VCaP (cell line): ENCODE measurements around the gene LYZL4.

Experiments
- H3K27ac ChIP-seq: fragments of 450-650 bp; 2 replicates; pipeline ENCODE4 v1.5.1; 2017
- TF ChIP-seq, protein P1 (sequence below): fragments of 450-650 bp; conservative IDR thresholded peaks from 2 replicates; pipeline ENCODE4 v1.5.1; 2017; ENCODE audit warnings: mild to moderate bottlenecking, moderate library complexity

The LYZL4 gene

DNA sequence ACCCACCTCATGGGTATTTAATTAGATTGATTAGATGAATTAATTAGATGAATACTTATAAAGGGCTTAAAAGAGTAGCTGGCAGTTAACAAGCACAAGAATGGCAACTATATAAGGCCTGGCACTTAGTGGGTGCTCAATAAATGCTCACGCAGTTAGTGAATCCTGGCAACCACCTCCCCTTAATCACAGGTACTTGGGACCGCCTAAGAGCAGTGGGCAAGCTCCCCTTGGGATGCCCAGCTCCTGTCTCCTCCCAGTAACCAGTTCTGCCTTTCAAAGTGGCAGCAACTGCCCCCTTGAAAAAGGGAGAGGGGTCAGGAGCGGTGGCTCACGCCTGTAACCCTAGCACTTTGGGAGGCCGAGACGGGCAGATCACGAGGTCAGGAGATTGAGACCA is 4.6 kb downstream of the LYZL4 start:
- H3K27ac ChIP-seq, result no peak overlapping the region

GRCh38 chr3:42403737-42404136 is 6.7 kb downstream of the LYZL4 start:
- TF ChIP-seq, protein P1, sequence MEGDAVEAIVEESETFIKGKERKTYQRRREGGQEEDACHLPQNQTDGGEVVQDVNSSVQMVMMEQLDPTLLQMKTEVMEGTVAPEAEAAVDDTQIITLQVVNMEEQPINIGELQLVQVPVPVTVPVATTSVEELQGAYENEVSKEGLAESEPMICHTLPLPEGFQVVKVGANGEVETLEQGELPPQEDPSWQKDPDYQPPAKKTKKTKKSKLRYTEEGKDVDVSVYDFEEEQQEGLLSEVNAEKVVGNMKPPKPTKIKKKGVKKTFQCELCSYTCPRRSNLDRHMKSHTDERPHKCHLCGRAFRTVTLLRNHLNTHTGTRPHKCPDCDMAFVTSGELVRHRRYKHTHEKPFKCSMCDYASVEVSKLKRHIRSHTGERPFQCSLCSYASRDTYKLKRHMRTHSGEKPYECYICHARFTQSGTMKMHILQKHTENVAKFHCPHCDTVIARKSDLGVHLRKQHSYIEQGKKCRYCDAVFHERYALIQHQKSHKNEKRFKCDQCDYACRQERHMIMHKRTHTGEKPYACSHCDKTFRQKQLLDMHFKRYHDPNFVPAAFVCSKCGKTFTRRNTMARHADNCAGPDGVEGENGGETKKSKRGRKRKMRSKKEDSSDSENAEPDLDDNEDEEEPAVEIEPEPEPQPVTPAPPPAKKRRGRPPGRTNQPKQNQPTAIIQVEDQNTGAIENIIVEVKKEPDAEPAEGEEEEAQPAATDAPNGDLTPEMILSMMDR, result no peak
- no peak overlapping the region for H3K27ac ChIP-seq

More for the DNA sequence above, 4.6 kb downstream of the LYZL4 start:
- TF ChIP-seq, protein P1, result no peak

DNA sequence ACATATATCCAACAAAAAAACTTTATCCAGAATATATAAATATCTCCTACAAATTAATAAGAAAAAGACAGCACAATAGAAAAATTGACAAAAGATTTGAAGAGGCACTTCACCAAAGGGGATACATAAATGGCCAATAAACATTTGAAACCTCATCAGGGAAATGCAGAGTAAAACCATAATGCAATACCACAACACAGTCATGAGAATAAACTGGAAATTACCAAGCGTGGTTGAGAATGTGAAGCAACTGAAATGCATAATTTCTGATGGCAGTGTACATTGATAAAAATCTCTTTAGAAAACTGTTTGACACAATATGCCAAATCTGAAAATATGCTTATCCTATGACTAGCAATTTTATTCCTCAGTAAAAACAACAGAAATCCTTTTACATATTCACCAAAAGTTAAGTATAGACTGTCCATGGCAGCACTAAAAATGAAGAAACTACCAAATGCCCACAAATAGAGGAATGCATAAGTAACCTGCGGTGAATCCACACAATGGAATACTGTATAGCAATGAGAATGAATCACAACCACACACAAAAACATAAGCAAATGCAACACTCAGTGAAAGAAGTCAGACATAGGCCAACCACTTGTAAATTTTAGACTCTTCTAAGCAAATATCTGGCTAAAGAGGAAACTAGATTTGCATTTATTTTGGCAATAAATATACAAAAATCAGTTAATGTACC is 7.9 kb downstream of the LYZL4 start:
- TF ChIP-seq, protein P1, result no peak
- H3K27ac ChIP-seq, result no peak overlapping the region

DNA sequence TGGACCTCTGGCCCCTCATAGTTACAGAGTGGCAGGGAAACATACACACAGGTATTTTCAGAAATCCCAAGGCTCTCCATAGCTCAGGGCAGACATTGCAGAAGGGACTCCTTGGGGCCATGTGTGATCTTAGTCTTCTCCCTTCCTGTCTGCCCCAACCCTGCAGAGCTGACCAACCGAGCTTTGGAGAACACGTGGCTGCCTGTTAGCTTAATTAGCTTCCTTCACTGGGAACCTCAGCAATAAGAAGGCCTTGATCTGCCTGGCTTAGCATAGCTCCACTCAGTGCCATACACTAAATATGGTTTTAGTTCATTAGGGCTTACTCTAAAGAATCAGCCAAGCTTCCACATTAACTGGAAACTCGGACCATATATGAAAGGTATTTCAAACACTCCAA is 12.3 kb downstream of the LYZL4 start:
- TF ChIP-seq, protein P1, result no peak
- H3K27ac ChIP-seq, result no peak overlapping the region

DNA sequence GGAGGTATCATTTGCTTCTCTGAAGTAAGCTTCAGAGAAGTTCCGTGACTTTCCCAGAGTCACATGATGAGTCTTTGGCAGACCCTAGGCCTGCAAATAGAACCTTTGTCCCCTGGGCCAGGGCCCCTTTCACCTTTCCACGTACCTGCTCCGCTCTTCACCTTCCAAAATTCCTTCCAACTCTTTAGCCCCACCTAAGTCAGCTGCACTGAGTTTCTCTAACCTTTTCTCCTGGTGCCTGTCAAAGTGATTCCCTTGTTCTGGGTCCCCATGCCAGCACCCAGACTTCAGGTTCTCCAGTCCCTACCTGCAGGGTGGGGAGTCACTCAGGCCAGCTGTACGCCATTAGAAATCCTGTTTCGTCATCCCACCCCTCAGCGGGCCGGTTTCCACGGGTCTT is 12.8 kb downstream of the LYZL4 start:
- TF ChIP-seq, protein P1, result no peak
- no peak overlapping the region for H3K27ac ChIP-seq

DNA sequence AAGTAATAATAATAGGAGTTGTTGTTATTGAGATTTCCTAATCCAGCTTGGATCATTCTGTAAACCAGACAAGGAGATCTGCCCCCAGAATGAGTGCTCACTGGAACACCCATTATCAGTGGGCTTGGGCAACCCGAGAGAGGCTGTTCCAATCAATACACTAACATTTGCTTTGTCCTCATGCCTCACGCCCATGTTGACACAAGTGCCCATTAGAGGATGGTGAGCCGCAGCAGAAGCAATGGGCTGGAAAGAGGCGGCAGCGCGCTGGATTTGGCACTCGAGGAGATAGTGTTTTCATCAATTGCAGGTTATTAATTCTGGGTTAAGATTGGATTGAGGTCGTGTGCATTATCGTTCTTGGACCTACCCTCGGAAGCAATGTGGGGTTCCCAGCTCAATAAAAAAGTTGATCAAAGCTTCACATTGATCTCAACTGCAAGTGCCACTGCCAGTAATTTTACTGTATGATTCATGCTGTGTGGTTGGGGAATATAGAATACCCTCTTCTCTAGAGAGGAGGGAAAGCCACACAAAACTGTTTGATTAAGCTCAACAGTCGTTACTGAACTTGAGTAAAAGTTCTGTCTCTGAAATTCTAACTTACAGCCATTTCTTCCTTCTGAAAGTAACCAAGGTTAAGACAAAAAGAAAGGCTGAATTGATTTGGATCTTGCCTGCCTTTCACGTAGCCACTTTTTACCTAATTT is 15.7 kb downstream of the LYZL4 start:
- no peak overlapping the region for H3K27ac ChIP-seq
- TF ChIP-seq, protein P1, result no peak

DNA sequence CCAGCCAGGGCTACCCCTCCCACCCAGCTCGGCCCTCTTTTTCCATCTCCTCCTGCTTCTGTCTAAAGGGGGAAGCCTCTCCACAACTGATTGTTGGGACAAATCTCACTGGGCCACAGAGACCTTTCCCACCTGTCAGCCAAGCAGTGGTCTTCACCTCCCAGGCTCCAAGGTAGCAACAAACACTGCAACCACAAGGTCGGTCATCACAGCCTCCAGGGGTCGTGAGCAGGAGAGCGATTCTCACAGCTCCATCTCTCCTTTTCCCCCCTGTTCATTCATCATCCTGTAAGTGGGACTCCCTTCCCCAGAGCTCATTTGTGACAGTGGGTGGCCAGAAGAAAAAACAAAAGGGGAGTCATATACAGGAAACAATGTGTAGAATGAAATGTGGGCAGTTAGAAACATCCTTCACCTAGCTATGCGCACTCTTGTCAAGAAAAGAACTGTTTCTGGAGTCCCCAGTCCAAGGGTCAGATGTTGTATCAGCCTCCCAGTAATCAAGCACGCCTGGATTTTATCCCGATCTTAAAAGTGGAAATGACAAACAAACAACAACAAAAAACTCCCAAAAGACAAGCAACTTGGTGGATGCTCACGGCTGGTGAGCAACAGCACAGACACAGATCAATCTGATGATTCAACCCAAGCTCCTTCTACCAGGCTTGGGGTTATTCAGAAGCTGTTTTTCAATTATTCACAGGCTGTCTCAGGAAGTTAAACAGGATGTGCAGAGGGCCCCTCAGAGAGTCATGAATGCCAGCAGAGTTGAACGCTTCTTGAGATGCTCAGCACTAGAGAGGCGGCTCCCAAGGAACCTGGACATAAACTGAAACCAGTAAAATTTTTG is 22.4 kb downstream of the LYZL4 start:
- TF ChIP-seq, protein P1, result no peak
- peak overlapping the region; percentile 25 for H3K27ac ChIP-seq
